Psoas muscle (tissue), 8 donors: ENCODE results near the gene AIF1L. TPM values are rescaled to one million over a fixed set of nuclear protein-coding genes. Genes with fewer than 3 reads are reported as not detected.
"Not testable (repeated sequence)": the region's sequence is repeated elsewhere in the genome, so short reads cannot be mapped to it uniquely, and the experiment has no call there.

Experiments used
- ATAC-seq, 4 donors: fragments of 200-7000 bp; cut with Tn5 transposase; one replicate each; pipeline ENCODE4 v1.9.1; 2020; ENCODE audit warnings: moderate library complexity in 3 of 4, mild to moderate bottlenecking in 2 of 4
- DNase-seq, 2 donors: peaks; one replicate each; pipeline ENCODE4 v3.0.0-alpha.2; 2020
- H3K27ac ChIP-seq: fragments of 200-600 bp; one replicate; pipeline ENCODE4 v1.8.0; 2022
- H3K27me3 ChIP-seq, 3 donors: fragments of 200-600 bp in 1 of 3; one replicate each; pipeline versions ENCODE4 v1.6.1 to v1.8.0; 2013 to 2022; ENCODE audit warnings: low read length in 2 of 3, mild to moderate bottlenecking in 2 of 3, moderate library complexity in 1 of 3; ENCODE audit not compliant: insufficient read depth in 3 of 3
- H3K36me3 ChIP-seq, 2 donors: fragments of 200-600 bp in 1 of 2; one replicate each; pipeline versions ENCODE4 v1.6.1 to v1.8.0; 2013 to 2022; ENCODE audit warnings: low read depth in 1 of 2, mild to moderate bottlenecking in 1 of 2, moderate library complexity in 1 of 2; ENCODE audit not compliant: insufficient read depth in 1 of 2
- H3K4me1 ChIP-seq: fragments of 200-600 bp; one replicate; pipeline ENCODE4 v1.8.0; 2022
- H3K4me3 ChIP-seq: fragments of 200-600 bp; one replicate; pipeline ENCODE4 v1.8.0; 2022; ENCODE audit warnings: mild to moderate bottlenecking
- H3K9me3 ChIP-seq: fragments of 200-600 bp; one replicate; pipeline ENCODE4 v1.8.0; 2022
- CTCF ChIP-seq: fragments of 200-600 bp; IDR thresholded peaks from one replicate; pipeline ENCODE4 v1.8.0; 2022; ENCODE audit warnings: antibody characterized with exemption
- WGBS, 3 donors: extraction: QIAGEN DNeasy Blood & Tissue Kit; methylation state at CpG; one replicate each; pipeline versions ENCODE4 v1.1.6 to v1.1.7; 2013; 5-methylcytosine and 5-hydroxymethylcytosine counted together
- intact Hi-C, 2 donors: fragments of 100-400 bp; cut with DNase I; formaldehyde crosslinking; loops; one replicate each; pipeline versions ENCODE4 v1.11.0 to v1.14.2; 2022
- polyA plus RNA-seq, 3 donors: library from polyadenylated mRNA; stranded (reverse); fragments of 200-250 nt; gene quantifications; one replicate each; pipeline ENCODE4 v1.2.3, GENCODE V29; 2013
- total RNA-seq, 4 donors: library from RNA; stranded (reverse); fragmentation: NEBNext Ultra II Directional in 2 of 4; extraction: Animal tissue kit (Norgen Biotek cat#: 25700) in 2 of 4; gene quantifications; one replicate each; pipeline versions ENCODE4 v1.2.1 to v1.2.4, GENCODE V29; 2021 to 2023
- donor health status: healthy with polysubstance abuse.
- donor health status: DM: no; HTN: no; CAD: no; lungs with moderate emphysema.
- donor health status: Bipolar disorder and iron deficiency.
- donor health status: healthy.
- donor health status: DM: yes; HTN: yes; CAD: no.
- donor health status: DM: no; HTN: no; CAD: no.
- donor health status: DM: no; HTN: no; CAD: no.
- donor health status: DM: yes; HTN: yes; CAD: no.

AIF1L gene
- total and polyA plus RNA-seq, 7 donors = 3.7 to 12.2 (median 11.0) TPM

- Histone ChIP-seq H3K27me3 (peaks cover 0 to 70% (median 15%) of the 10 kb centered on the region in 3 donors), H3K9me3 (no peaks in the 10 kb centered on the region), H3K36me3 (no peaks in the 10 kb centered on the region), H3K4me3 (peak overlapping the region; percentile 65), H3K4me1 (no peaks in the 10 kb centered on the region), H3K27ac (no peak overlapping the region)
- 19 to 27% (median 22%) methylated on average over 19 of the region's 19 CpGs for WGBS, 3 donors
- TF ChIP-seq CTCF = no peak
- DNase-seq (no peak), ATAC-seq (no peak)
- intact Hi-C loops = no loop called here
These were observed 1.0 kb downstream of the AIF1L start for GRCh38 chr9:131097126-131097947.

- intact Hi-C loops = no loop called here
- peaks cover 0 to 64% (median 15%) of the 10 kb centered on the region in 3 donors for H3K27me3 ChIP-seq
- TF ChIP-seq CTCF = no peak
- WGBS, 3 donors = 26 to 58% (median 31%) methylated on average over 8 of the region's 8 CpGs
- H3K9me3 ChIP-seq = no peaks in the 10 kb centered on the region
- H3K27ac ChIP-seq = no peak overlapping the region
- H3K4me3 ChIP-seq = peak overlapping the region; percentile 65
- DNase-seq (peak in 1 of 2 donors; percentile 70), ATAC-seq (peak in 1 of 4 donors; percentile 12)
- H3K36me3 ChIP-seq = no peaks in the 10 kb centered on the region
- no peaks in the 10 kb centered on the region for H3K4me1 ChIP-seq
These were observed 1.6 kb downstream of the AIF1L start for GRCh38 chr9:131097948-131098278.

GRCh38 chr9:131098391-131099101 is 2.2 kb downstream of the AIF1L start:
- intact Hi-C loops = no loop called here
- DNase-seq = no peak
- Histone ChIP-seq H3K4me3 (no peak overlapping the region), H3K27ac (no peak overlapping the region), H3K36me3 (no peaks in the 10 kb centered on the region), H3K9me3 (no peaks in the 10 kb centered on the region), H3K4me1 (no peaks in the 10 kb centered on the region), H3K27me3 (peaks cover 0 to 58% (median 15%) of the 10 kb centered on the region in 3 donors)
- WGBS, 3 donors = 39 to 66% (median 41%) methylated on average over 13 of the region's 13 CpGs
- peak in 1 of 4 donors; percentile 16 for ATAC-seq
- no peak for TF ChIP-seq CTCF

GRCh38 chr9:131099102-131099606 is 2.8 kb downstream of the AIF1L start:
- Histone ChIP-seq H3K36me3 (no peaks in the 10 kb centered on the region), H3K9me3 (no peaks in the 10 kb centered on the region), H3K27me3 (peaks cover 0 to 52% (median 15%) of the 10 kb centered on the region in 3 donors), H3K4me1 (no peaks in the 10 kb centered on the region), H3K27ac (no peak overlapping the region), H3K4me3 (no peak overlapping the region)
- ATAC-seq (no peak), DNase-seq (no peak)
- WGBS, 3 donors = 72 to 87% (median 77%) methylated on average over 8 of the region's 8 CpGs
- no peak for TF ChIP-seq CTCF
- intact Hi-C loops = no loop called here

- H3K4me3 ChIP-seq, H3K36me3 ChIP-seq, H3K4me1 ChIP-seq, H3K9me3 ChIP-seq, H3K27ac ChIP-seq, ATAC-seq, DNase-seq, intact Hi-C loops: not testable (repeated sequence)
- WGBS, 3 donors = 90 to 97% (median 94%) methylated on average over 8 of the region's 8 CpGs
- H3K27me3 ChIP-seq = peaks cover 0 to 45% (median 12%) of the 10 kb centered on the region in 3 donors
These were observed 3.5 kb downstream of the AIF1L start for GRCh38 chr9:131099845-131100244.
